GM18505 (cell line): Measurements from ENCODE around the gene POLR3A.

Experiments used
- ATAC-seq: cut with Tn5 transposase; IDR thresholded peaks from one replicate; pipeline ENCODE4 v1.9.1; 2021; ENCODE audit not compliant: unreplicated experiment
- POLR2A ChIP-seq: IDR thresholded peaks from 4 replicates; pipeline ENCODE4 v1.6.1; 2011; ENCODE audit warnings: borderline replicate concordance; ENCODE audit not compliant: insufficient read depth, insufficient read length; ENCODE audit errors: extremely low read depth

Gene POLR3A

GRCh38 chr10:77969114-77969513 is 60.2 kb downstream of the POLR3A start:
- no peak for TF ChIP-seq POLR2A
- no peak for ATAC-seq

GRCh38 chr10:77967611-77968022 is 61.7 kb downstream of the POLR3A start:
- no peak for TF ChIP-seq POLR2A
- ATAC-seq, result no peak

GRCh38 chr10:77965294-77965693 is 64.0 kb downstream of the POLR3A start:
- ATAC-seq, result no peak
- TF ChIP-seq POLR2A, result no peak

- ATAC-seq, result no peak
- TF ChIP-seq POLR2A, result no peak
Observed at GRCh38 chr10:77964811-77965210, 64.5 kb downstream of the POLR3A start.

GRCh38 chr10:77963901-77964300 is 65.4 kb downstream of the POLR3A start:
- no peak for TF ChIP-seq POLR2A

GRCh38 chr10:77962350-77963146 is 66.8 kb downstream of the POLR3A start:
- no peak for ATAC-seq
- TF ChIP-seq POLR2A, result no peak

More at GRCh38 chr10:77963901-77964300, 65.4 kb downstream of the POLR3A start:
- no peak for ATAC-seq

- TF ChIP-seq POLR2A, result no peak
- ATAC-seq, result no peak
Observed at GRCh38 chr10:77961668-77962067, 67.6 kb downstream of the POLR3A start.

- no peak for ATAC-seq
- TF ChIP-seq POLR2A, result no peak
Observed at GRCh38 chr10:77960829-77961329, 68.4 kb downstream of the POLR3A start.

GRCh38 chr10:77959887-77960455 is 69.3 kb downstream of the POLR3A start:
- no peak for ATAC-seq
- TF ChIP-seq POLR2A, result no peak

GRCh38 chr10:77959384-77959783 is 69.9 kb downstream of the POLR3A start:
- TF ChIP-seq POLR2A, result no peak
- ATAC-seq, result no peak

GRCh38 chr10:77955136-77955535 is 74.2 kb downstream of the POLR3A start:
- no peak for TF ChIP-seq POLR2A
- ATAC-seq, result no peak

GRCh38 chr10:77949167-77949566 is 80.1 kb downstream of the POLR3A start:
- no peak for TF ChIP-seq POLR2A
- no peak for ATAC-seq

- ATAC-seq, result no peak
- TF ChIP-seq POLR2A, result no peak
Observed at GRCh38 chr10:77946084-77946483, 83.2 kb downstream of the POLR3A start.

- no peak for TF ChIP-seq POLR2A
- no peak for ATAC-seq
Observed at GRCh38 chr10:77944519-77944918, 84.8 kb downstream of the POLR3A start.

GRCh38 chr10:77943121-77943901 is 86.0 kb downstream of the POLR3A start:
- no peak for ATAC-seq
- no peak for TF ChIP-seq POLR2A
